GM23338 (cell line): ENCODE results near the gene SRPX. TPM values are rescaled to one million over a fixed set of nuclear protein-coding genes. Genes with fewer than 3 reads are reported as not detected.

Source experiments
- ATAC-seq: fragments of 200-7000 bp; cut with Tn5 transposase; 3 replicates; pipeline ENCODE4 v1.9.1; 2020
- DNase-seq: peaks from one replicate; pipeline ENCODE4 v3.0.0-alpha.2; 2015; ENCODE audit warnings: low spot score
- H2AFZ ChIP-seq: fragments of 200-600 bp; sonication (generic); 2 replicates; pipeline ENCODE4 v1.8.0; 2016; ENCODE audit warnings: antibody characterized with exemption, mild to moderate bottlenecking, moderate library complexity
- H3F3A ChIP-seq: fragments of 200-600 bp; sonication (generic); replicated peaks from 2 replicates; pipeline ENCODE4 v1.8.0; 2017; ENCODE audit warnings: antibody characterized with exemption, mixed run types, low read depth
- H3K27ac ChIP-seq: fragments of 200-600 bp; sonication (generic); 2 replicates; pipeline ENCODE4 v1.6.1; 2016; ENCODE audit warnings: low read depth
- H3K27me3 ChIP-seq: fragments of 200-600 bp; sonication (generic); 2 replicates; pipeline ENCODE4 v1.8.0; 2016; ENCODE audit warnings: mild to moderate bottlenecking, mixed run types, moderate library complexity; ENCODE audit not compliant: insufficient read depth
- H3K36me3 ChIP-seq: fragments of 200-600 bp; sonication (generic); 2 replicates; pipeline ENCODE4 v1.8.0; 2016; ENCODE audit warnings: mild to moderate bottlenecking; ENCODE audit not compliant: insufficient read depth
- H3K4me1 ChIP-seq: fragments of 200-600 bp; sonication (generic); 2 replicates; pipeline ENCODE4 v1.8.0; 2016; ENCODE audit warnings: mild to moderate bottlenecking, moderate library complexity; ENCODE audit not compliant: insufficient read depth
- H3K4me2 ChIP-seq: fragments of 200-600 bp; sonication (generic); 2 replicates; pipeline ENCODE4 v1.7.1; 2017; ENCODE audit warnings: mixed run types
- H3K4me3 ChIP-seq: fragments of 200-600 bp; sonication (generic); 2 replicates; pipeline ENCODE4 v1.6.1; 2016; ENCODE audit warnings: mixed run types
- H3K79me2 ChIP-seq: fragments of 200-600 bp; sonication (generic); replicated peaks from 2 replicates; pipeline ENCODE4 v1.8.0; 2017; ENCODE audit warnings: mild to moderate bottlenecking; ENCODE audit not compliant: insufficient read depth
- H3K9me2 ChIP-seq: fragments of 200-600 bp; sonication (generic); 2 replicates; pipeline ENCODE4 v1.8.0; 2017; ENCODE audit not compliant: insufficient read depth
- H4K20me1 ChIP-seq: fragments of 200-600 bp; sonication (generic); replicated peaks from 2 replicates; pipeline ENCODE4 v1.8.0; 2017; ENCODE audit warnings: mild to moderate bottlenecking; ENCODE audit not compliant: insufficient read depth
- H3K27ac Mint-ChIP-seq: 2 replicates; pipeline ENCODE4 v1.8.0; 2020; ENCODE audit warnings: inconsistent platforms, mild to moderate bottlenecking, moderate library complexity, mixed read lengths
- H3K27me3 Mint-ChIP-seq: 3 replicates; pipeline ENCODE4 v1.8.0; 2022; ENCODE audit warnings: low read depth, mild to moderate bottlenecking, moderate library complexity, mixed read lengths, inconsistent platforms; ENCODE audit not compliant: insufficient read depth, poor library complexity
- H3K36me3 Mint-ChIP-seq: 3 replicates; pipeline ENCODE4 v1.8.0; 2021; ENCODE audit warnings: low read depth, mild to moderate bottlenecking, inconsistent platforms, moderate library complexity, mixed read lengths
- H3K4me1 Mint-ChIP-seq: 3 replicates; pipeline ENCODE4 v1.8.0; 2020; ENCODE audit warnings: mild to moderate bottlenecking, inconsistent platforms, mixed read lengths
- H3K4me3 Mint-ChIP-seq: 3 replicates; pipeline ENCODE4 v1.8.0; 2021; ENCODE audit warnings: moderate library complexity, mild to moderate bottlenecking, inconsistent platforms, mixed read lengths
- H3K9me3 Mint-ChIP-seq: 3 replicates; pipeline ENCODE4 v1.8.0; 2020; ENCODE audit warnings: moderate library complexity, mild to moderate bottlenecking, inconsistent platforms, mixed read lengths
- CREB1 ChIP-seq: fragments of 250-450 bp; sonication (Bioruptor Pico); IDR thresholded peaks from 2 replicates; pipeline ENCODE4 v1.5.0; 2020; ENCODE audit warnings: low read depth, mild to moderate bottlenecking, moderate library complexity
- CTCF ChIP-seq, 2 experiments: fragments of 200-600 bp in 1 of 2; sonication (generic) in 1 of 2; conservative IDR thresholded peaks; 2 replicates each; pipeline versions ENCODE4 v1.5.1 to v1.6.1; 2016 to 2017; ENCODE audit warnings: antibody characterized with exemption in 2 of 2, low read depth in 2 of 2, mild to moderate bottlenecking in 2 of 2, moderate library complexity in 1 of 2
- EZH2 ChIP-seq: fragments of 200-600 bp; sonication (generic); IDR thresholded peaks from one replicate; pipeline ENCODE4 v1.8.0; 2017; ENCODE audit warnings: antibody characterized with exemption, mild to moderate bottlenecking, low read depth; ENCODE audit not compliant: unreplicated experiment
- EZH2phosphoT487 ChIP-seq: fragments of 200-600 bp; sonication (generic); IDR thresholded peaks from one replicate; pipeline ENCODE4 v1.8.1; 2018; ENCODE audit warnings: antibody characterized with exemption; ENCODE audit not compliant: unreplicated experiment
- JUNB ChIP-seq: IDR thresholded peaks from one replicate; pipeline ENCODE4 v1.6.1; 2016; ENCODE audit warnings: antibody characterized with exemption; ENCODE audit not compliant: unreplicated experiment
- NANOG ChIP-seq: IDR thresholded peaks from 2 replicates; pipeline ENCODE4 v1.6.1; 2016; ENCODE audit warnings: antibody characterized with exemption, borderline replicate concordance
- STAT1 ChIP-seq: IDR thresholded peaks from one replicate; pipeline ENCODE4 v1.6.1; 2016; ENCODE audit warnings: antibody characterized with exemption; ENCODE audit not compliant: unreplicated experiment
- ZNF114 ChIP-seq: fragments of 250-450 bp; sonication (Bioruptor Pico); IDR thresholded peaks from 2 replicates; pipeline ENCODE4 v1.5.0; 2020; ENCODE audit warnings: mild to moderate bottlenecking, moderate library complexity
- ZNF331 ChIP-seq: fragments of 250-450 bp; sonication (Bioruptor Pico); IDR thresholded peaks from 2 replicates; pipeline ENCODE4 v1.5.0; 2020; ENCODE audit warnings: low read depth, mild to moderate bottlenecking, moderate library complexity
- polyA plus RNA-seq: library from polyadenylated mRNA; unstranded; fragments of >200 nt; fragmentation: Nextera tagmentation; extraction: Ambion mirVana; gene quantifications from 2 replicates; pipeline ENCODE4 v1.2.1, GENCODE V29; 2016
- total RNA-seq: library from RNA; depleted of rRNA; stranded (reverse); fragments of >200 nt; shearing (Covaris generic); gene quantifications from 2 replicates; pipeline ENCODE4 v1.2.3, GENCODE V29; 2014
- TF ChIP-seq, protein P1 (sequence below): IDR thresholded peaks from one replicate; pipeline ENCODE4 v1.6.1; 2018; ENCODE audit warnings: antibody characterized with exemption; ENCODE audit not compliant: unreplicated experiment
- TF ChIP-seq, protein P2 (sequence below): IDR thresholded peaks from 2 replicates; pipeline ENCODE4 v1.6.1; 2016; ENCODE audit warnings: antibody characterized with exemption

Gene SRPX
- total and polyA plus RNA-seq, 2 experiments from 2014 or later: 14.3 to 16.9 TPM

GRCh38 chrX:38163193-38163592 is 57.5 kb downstream of the SRPX start:
- no peak overlapping the region for H3K4me3 ChIP-seq
- no peak overlapping the region for H3K27ac Mint-ChIP-seq
- no peak for TF ChIP-seq STAT1
- no peak for TF ChIP-seq JUNB
- no peak for TF ChIP-seq CREB1 (CRISPR knock-in tag)
- TF ChIP-seq ZNF114 (CRISPR knock-in tag): no peak
- TF ChIP-seq EZH2: no peak
- H3K27me3 ChIP-seq: no peaks in the 10 kb centered on the region
- no peaks in the 10 kb centered on the region for H3K4me1 Mint-ChIP-seq
- peaks cover 2% of the 10 kb centered on the region for H3K27me3 Mint-ChIP-seq
- DNase-seq (no peak), ATAC-seq (no peak)
- no peak overlapping the region for H3K4me3 Mint-ChIP-seq
- no peaks in the 10 kb centered on the region for H3K36me3 Mint-ChIP-seq
- no peak overlapping the region for H3K4me2 ChIP-seq
- H3K9me3 Mint-ChIP-seq: no peaks in the 10 kb centered on the region
- H3K4me1 ChIP-seq: no peaks in the 10 kb centered on the region
- no peaks in the 10 kb centered on the region for H3K36me3 ChIP-seq
- H4K20me1 ChIP-seq: no peaks in the 10 kb centered on the region
- no peaks in the 10 kb centered on the region for H3K9me2 ChIP-seq
- H3K27ac ChIP-seq: no peak overlapping the region
- no peak overlapping the region for H2AFZ ChIP-seq
- H3K79me2 ChIP-seq: no peaks in the 10 kb centered on the region
- no peaks in the 10 kb centered on the region for H3F3A ChIP-seq

DNA sequence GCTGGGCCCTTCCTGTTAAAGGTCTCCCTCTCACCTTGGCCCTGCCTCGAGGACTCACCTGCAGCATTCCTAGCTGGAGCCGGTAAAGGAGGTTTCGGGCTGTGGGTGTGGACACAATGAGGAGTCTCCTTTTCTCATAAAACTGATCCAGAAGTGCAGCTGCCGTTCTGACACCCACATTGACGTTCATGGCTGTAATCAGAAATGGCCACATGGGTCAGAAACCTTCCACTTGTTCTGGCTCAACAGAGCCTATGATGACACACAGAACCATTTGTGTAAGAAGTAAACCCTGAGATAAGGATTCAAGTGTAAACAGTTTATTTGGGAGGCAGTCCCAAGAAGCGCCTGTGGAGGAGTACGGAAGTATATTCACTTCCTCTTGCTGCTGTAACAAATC is 63.8 kb downstream of the SRPX start:
- H3F3A ChIP-seq: no peaks in the 10 kb centered on the region
- no peak for ATAC-seq
- no peak overlapping the region for H3K4me3 ChIP-seq
- no peaks in the 10 kb centered on the region for H4K20me1 ChIP-seq
- no peaks in the 10 kb centered on the region for H3K36me3 ChIP-seq
- no peak overlapping the region for H3K27ac ChIP-seq
- H3K4me3 Mint-ChIP-seq: no peak overlapping the region
- no peaks in the 10 kb centered on the region for H3K4me1 ChIP-seq
- H3K36me3 Mint-ChIP-seq: no peaks in the 10 kb centered on the region
- H3K4me1 Mint-ChIP-seq: no peaks in the 10 kb centered on the region
- H3K27me3 ChIP-seq: no peaks in the 10 kb centered on the region
- H3K27ac Mint-ChIP-seq: no peak overlapping the region
- peaks cover 2% of the 10 kb centered on the region for H3K27me3 Mint-ChIP-seq
- H3K79me2 ChIP-seq: no peaks in the 10 kb centered on the region
- H3K4me2 ChIP-seq: no peak overlapping the region
- H2AFZ ChIP-seq: no peak overlapping the region
- no peaks in the 10 kb centered on the region for H3K9me3 Mint-ChIP-seq
- DNase-seq: no peak
- H3K9me2 ChIP-seq: no peaks in the 10 kb centered on the region
- TF ChIP-seq JUNB (no peak), ZNF114 (CRISPR knock-in tag) (no peak), STAT1 (no peak), EZH2phosphoT487 (no peak), CTCF (conservative IDR thresholded peaks at IDR 0.05; ENCODE audit: low read depth in 2 of 2) (no peak), EZH2 (no peak), NANOG (no peak), ZNF331 (CRISPR knock-in tag) (no peak)
- TF ChIP-seq, protein P1, sequence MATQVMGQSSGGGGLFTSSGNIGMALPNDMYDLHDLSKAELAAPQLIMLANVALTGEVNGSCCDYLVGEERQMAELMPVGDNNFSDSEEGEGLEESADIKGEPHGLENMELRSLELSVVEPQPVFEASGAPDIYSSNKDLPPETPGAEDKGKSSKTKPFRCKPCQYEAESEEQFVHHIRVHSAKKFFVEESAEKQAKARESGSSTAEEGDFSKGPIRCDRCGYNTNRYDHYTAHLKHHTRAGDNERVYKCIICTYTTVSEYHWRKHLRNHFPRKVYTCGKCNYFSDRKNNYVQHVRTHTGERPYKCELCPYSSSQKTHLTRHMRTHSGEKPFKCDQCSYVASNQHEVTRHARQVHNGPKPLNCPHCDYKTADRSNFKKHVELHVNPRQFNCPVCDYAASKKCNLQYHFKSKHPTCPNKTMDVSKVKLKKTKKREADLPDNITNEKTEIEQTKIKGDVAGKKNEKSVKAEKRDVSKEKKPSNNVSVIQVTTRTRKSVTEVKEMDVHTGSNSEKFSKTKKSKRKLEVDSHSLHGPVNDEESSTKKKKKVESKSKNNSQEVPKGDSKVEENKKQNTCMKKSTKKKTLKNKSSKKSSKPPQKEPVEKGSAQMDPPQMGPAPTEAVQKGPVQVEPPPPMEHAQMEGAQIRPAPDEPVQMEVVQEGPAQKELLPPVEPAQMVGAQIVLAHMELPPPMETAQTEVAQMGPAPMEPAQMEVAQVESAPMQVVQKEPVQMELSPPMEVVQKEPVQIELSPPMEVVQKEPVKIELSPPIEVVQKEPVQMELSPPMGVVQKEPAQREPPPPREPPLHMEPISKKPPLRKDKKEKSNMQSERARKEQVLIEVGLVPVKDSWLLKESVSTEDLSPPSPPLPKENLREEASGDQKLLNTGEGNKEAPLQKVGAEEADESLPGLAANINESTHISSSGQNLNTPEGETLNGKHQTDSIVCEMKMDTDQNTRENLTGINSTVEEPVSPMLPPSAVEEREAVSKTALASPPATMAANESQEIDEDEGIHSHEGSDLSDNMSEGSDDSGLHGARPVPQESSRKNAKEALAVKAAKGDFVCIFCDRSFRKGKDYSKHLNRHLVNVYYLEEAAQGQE: no peak
- TF ChIP-seq, protein P2, sequence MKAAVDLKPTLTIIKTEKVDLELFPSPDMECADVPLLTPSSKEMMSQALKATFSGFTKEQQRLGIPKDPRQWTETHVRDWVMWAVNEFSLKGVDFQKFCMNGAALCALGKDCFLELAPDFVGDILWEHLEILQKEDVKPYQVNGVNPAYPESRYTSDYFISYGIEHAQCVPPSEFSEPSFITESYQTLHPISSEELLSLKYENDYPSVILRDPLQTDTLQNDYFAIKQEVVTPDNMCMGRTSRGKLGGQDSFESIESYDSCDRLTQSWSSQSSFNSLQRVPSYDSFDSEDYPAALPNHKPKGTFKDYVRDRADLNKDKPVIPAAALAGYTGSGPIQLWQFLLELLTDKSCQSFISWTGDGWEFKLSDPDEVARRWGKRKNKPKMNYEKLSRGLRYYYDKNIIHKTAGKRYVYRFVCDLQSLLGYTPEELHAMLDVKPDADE: no peak
